HG02623 (cell line): ENCODE results near the gene LDLRAD4.
"Not testable (repeated sequence)": the region's sequence is repeated elsewhere in the genome, so short reads cannot be mapped to it uniquely, and the experiment has no call there.

ENCODE experiments used
- ATAC-seq: cut with Tn5 transposase; IDR thresholded peaks from one replicate; pipeline ENCODE4 v1.9.1; 2021; ENCODE audit warnings: moderate library complexity; ENCODE audit not compliant: unreplicated experiment

The LDLRAD4 gene

DNA sequence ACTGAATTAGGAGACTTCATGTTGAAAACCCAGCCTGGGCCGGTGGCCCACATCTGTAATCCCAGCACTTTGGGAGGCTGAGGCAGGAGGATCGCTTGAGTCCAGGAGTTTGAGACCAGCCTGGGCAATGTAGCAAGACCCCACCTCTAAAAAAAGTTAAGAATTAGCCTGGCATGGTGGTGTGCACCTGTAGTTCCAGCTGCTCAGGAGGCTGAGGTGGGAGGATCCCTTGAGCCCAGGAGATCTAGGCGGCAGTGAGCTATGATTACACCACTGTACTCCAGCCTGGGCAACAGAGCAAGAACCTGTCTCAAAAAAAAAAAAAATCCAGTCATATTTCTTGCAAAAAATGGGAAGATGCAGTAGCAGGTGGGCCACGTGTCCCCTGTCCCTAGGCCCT, 257.8 kb downstream of the LDLRAD4 start:
- not testable (repeated sequence) for ATAC-seq

DNA sequence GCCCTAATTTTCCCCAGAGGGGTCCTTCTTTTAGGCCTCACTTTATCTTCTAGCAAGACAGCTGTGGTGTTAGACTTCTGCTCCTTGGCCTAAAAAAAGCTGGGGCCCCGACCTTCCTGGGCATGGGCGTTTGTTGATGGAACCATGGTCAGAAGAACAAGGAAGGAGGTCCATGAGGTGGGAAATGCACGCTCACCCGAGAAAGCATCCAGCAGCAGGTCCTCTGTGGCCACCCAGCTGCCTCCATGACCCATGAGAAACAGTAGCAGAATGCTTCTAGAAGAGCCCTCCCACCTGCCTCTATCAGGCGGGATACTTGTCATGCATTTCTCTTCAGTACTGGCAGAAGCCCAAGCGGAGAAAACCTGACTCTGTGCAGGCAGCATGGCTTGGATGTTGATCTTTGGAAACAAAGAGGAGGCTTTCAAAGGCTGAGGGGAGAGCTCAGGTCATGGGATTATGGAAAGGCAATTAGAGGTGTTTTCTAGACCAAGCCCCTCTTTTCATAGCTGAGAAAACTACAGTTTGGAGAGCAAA, 258.7 kb downstream of the LDLRAD4 start:
- ATAC-seq, result no peak

DNA sequence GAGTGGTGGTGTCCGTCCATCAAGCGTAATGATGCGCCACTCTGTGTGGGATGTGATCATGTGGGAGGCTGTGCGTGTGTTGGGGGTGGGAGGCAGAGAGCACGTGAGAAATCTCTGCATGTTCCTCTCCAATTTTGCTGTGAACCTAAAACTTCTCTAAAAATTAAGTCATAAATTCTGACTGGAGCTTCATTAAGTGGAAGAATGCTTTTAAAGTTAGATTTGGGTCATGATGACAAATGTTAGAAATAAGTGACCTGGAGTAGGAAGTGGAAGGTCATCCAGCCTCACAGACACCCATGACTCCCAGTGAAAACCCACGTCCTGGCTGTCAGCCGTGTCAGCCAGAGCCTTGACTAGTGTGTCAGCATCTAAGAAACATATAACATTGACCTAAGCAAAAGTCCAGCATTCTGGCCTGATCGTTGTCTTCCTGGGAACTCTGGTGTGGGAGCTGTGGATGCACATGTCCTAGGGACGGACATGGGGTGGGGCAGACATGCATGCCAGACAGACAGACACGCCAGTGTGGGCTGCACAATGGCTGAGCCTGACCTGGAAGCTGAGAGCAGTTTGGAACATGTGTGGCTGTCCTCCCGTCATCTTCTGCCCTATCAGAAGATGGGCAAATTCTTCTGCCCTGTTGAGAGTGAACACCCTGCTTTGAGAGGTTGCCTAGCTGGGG, 262.2 kb downstream of the LDLRAD4 start:
- no peak for ATAC-seq

DNA sequence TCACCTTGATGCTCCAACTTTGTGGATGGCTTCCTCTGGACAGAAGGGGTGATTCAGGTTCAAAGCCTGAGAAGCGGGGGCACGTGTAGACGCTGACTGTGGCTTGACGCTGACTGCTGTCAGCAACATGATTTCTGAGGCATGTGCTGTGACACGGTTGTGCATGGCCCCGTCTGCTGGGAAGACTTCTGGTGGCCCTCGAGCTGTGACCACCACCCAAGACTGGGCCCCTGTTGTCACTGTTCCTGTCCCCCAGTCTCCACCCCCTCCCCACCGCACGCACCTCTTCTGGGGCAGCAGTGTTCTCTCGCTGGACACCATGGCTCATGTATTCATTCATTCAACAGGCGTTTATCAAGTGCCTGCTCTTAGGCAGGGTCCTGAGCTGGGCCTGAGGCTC, 262.8 kb downstream of the LDLRAD4 start:
- no peak for ATAC-seq

DNA sequence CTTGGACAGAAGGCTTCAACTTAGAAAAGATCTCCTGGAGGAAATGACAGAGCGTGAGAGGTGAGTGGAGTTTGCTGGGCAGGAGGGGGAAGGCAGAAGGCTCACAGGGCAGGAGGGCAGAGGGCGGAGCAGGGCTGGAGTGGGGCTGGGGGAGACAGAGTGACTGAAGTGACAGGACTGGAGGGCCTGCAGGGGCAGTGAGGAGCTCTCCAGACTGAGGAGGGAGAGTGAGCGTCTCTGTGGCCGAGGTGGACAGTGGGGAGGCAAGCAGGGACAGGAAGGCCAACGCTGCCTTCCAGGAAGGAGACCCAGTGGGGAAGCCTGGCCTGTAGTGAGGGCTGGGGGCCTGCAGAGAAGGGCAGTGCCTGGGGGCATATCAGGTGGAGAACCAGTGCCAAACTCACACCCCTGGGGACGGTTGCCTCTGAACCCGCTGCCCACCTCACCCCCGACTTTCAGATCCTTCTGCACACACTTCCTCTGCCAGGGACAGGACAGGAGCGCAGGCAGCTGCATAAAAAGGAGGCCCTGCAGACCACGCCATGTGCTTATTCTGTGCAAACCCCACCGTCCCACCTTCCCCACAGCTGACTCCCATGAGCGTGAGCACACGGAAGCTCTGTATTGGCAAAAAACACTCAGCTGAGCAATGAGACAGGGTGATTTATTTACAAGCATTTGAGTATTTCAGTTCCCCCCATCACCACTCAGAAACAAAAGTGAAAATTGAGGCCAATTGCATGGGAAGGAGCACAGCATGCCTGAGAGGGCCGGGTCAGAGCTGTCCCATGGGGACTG, 263.5 kb downstream of the LDLRAD4 start:
- peak; percentile 97 for ATAC-seq

DNA sequence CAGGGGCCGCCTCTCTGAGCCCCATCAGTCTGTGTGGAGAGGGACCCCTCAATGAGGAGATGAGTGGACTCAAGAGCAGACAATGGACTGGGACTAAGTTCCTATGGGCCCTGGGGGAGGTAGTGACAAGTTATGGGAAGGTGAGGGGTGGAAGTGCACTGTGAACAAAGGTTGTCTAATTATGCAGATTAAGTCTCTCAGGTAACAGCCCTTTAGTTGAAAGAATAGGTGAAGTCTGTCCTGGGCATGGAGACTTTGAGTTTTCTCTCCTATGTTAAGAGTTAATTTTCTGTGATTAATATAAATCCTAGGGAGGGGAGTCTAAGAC, 264.0 kb downstream of the LDLRAD4 start:
- ATAC-seq, result no peak

DNA sequence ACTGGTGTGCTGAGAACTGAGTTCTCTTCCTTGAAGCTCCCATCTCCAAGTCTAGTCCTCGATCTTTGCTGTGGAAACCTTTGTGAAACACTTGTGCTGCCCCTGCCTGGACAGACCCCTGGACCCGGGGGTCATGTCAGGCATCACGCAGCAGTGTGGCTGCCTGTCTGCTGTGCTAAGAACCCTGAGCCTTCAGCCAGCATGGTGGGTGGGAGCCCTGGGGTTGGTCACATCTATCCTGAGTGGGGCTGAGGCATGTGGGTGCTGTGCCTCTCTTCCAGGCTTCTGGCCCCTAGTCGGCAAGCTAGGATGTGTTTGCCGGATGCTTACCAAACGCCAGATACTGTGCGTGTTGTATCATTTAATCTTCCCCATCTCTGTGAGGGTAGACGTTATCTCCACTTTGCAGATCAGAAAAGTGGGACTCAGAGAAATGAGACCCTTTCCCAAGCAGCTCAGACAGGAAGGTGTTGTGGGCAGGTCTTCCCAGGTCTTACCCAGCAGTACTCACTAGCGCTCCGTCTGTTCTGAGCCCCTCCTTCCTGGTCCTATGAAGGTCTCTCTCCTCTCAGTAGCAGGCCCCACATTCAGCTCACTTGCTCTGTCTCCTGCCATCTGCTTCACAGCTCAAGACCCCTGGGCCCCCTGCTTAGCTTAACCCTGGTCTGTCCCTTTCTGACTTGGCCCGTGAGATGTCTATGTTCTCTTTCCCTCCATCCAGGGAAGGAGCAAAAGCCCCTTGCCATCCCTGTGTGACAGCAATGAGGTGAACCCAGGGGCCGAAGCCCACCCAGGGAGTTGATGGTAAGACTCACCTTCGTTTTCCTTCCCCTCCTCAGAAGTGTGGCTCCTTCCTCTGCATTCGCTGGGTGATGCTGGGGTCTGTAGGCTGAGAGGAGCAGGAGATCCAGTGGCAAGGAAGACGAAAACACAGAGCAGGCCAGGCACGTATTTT, 265.0 kb downstream of the LDLRAD4 start:
- no peak for ATAC-seq

DNA sequence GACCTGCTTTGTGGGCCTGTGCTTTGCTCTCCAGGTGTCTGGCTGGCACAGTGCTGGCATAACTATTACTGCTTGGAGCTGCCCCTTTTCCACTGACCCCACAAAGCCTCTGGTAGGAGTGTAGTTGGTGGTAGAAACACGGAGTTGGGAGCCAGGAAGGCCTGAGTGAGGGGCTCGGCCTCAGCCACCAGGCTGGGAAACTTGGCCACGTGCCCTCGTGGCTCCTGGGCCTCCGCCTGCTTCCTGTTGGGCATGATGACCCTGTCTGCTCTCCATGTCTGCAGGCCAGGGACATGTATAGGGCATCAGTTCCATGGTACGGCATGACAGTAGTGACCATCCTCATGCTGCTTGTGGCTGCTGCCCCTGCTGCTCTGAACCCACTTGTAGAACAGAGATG, 266.6 kb downstream of the LDLRAD4 start:
- no peak for ATAC-seq

DNA sequence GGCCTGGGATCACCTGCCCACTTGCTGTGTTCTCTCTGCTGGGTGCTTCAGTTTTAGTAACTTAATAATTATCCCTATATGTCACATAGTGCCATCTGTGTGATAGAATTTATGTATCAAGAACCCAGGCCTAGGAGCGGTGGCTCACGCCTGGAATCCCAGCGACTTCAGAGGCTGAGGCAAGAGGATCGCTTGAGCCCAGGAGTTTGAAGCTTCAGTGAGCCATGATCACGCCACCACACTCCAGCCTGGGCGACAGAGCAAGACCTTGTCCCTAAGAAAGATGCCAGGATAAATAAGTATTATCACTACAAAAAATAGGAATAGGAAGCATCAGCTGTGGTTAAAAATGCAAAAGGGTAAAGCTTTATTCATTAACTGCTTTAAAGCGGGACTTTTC, 267.0 kb downstream of the LDLRAD4 start:
- ATAC-seq, result no peak

DNA sequence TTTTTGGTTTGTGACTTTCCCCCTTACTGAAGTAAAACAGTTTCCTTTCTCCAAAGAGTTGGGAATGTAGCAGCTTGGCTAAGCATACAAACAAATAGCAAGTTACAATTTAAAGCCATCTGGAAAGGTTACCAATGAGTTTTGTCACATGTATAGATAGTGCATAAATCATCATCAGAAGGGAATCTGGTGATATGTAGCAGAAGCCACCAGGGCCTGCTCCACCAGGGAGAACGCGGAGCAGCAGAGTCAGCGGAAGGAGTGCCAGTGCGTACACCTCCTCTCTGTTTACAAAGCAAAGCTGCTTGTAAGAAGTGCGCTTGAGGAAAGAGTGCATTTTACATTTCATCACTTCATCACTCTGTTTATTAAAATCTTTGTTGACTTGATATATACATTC, 267.7 kb downstream of the LDLRAD4 start:
- ATAC-seq, result no peak

DNA sequence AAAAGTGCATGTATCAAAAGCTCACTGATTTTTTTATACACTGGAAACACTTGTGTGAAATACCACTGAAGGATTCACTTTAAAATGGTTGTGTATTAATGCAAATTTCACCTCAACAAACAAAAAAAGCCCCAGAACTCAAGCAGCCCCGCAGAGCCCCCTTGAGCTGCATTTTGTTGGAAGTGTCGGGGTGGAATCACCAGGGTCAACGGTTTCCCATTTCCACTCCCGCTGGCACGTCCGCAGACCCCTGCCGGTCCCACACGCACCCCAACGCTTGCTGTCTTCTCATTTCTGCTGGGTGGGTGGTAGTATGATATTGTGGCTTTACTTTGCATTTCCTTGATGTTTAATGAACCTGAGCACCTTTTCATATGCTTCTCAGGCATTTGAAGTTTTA, 268.1 kb downstream of the LDLRAD4 start:
- ATAC-seq, result no peak

DNA sequence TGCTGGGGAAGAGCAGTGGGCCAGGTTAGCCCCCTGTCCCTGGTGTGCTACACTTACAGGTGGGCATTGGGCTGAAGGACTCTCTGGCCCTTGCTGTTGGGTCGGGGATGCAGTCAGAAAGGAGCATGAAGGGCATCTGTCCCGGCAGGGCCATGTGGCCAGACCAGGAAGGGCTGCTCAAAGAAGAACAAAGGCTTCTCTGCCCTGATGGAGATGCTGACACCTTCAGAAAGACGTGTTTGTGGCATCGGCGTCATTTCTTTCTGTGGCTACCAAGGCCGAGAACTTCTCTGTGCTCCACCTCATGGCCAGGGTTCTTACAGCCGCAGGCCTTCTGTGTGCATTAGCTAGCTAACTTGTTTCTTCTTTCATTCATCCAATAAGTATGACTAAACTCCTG, 268.7 kb downstream of the LDLRAD4 start:
- no peak for ATAC-seq

DNA sequence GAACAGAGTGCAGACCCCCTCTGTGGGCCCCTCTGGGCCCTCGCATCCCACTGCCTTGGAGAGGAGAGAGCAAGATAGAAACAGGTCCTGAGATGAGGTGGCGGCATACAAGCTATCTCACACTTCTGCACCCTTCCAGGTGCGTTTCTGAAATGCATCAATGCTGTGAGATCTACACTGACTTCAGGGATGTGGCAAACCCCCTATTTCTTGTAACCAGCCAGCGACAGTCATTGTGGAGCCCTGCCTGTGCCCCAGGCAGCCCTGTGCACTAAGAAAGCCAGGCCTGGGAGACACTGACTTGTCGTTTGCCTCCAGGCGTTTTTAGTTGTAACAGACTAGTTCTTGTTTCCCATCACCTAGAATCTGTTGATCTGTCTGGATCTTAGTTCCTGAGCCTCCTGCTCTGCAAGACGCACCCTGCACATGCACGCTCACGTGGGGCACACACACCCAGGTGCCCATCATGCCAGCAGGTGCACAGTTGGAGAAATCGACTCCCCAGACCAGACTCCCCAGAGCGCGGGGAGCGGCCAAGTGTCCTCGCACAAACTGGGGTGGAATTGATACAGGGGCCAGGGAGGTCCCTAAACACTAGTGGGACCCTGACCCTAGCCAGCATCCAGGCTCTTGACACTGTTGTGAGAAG, 269.8 kb downstream of the LDLRAD4 start:
- ATAC-seq, result no peak

DNA sequence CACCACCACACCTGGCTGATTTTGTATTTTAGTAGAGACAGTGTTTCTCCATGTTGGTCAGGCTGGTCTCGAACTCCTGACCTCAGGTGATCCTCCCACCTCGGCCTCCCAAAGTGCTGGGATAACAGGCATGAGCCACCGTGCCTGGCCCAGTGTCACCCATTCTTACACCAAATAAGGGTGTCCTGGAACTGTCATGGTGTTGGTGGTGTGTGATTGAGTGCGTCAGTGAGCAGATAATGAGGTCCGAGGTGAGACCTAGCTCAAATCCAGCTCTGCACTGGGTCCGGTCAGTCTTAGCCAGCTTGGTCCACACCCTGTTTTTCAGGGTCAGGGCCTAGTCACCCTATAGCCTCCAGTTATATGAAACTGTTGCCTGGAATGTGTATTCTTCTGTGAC, 270.7 kb downstream of the LDLRAD4 start:
- not testable (repeated sequence) for ATAC-seq

DNA sequence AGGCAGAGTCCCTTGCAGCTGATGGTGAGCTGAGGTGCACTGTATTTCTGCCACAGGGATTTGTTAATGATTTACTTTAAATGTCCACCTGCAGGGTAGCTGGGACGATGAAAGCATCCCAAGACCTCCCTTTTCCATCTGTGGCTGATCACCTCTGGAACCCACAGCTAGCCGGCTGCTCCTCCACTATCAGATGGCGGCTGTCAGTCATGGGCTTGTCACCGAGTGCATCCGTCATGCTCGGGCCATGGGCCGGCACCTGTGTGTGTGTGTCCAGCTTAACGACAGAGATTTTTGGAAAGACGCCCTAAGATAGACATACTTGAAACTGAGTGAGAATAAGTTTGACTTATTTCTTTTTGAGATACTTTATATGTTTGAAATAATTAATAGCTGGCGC, 272.6 kb downstream of the LDLRAD4 start:
- ATAC-seq, result no peak

DNA sequence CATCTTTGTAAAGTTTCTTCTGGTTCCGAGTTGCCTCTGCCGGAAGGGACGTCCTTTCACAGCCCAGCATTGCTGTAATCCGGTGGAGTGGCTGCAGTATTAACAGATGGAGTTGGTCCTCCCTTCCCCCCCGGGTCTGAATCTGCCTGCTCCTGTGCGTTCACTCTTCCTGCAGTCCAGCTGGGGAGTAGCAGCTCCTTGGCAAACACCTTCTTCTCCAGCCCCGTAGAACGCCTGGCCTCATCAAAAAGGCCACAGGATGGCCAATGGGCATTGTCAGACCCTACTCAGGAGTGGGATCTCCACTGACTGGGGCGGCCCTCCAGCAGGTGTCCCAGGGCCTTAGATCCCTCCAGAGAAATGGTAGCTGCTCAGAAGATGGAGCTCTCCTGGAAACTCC, 273.8 kb downstream of the LDLRAD4 start:
- no peak for ATAC-seq

DNA sequence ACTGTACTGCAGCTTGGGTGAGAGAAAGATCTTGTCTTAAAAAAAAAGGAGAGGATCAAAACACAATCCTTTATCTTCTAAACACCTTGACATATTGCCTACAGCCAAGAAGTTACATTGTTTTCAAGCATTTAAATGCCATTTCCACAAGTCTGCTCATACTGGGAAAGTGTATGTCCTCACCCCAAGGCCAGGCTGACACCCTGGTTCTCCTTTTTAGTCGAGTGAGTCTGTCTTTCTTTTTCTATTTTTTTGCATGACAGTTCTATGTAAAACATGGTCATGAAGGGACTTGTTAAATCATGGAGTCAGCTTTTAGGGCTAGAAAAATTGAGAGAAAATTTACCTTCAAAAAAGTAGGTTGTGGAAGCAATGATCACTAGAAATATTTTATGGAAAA, 274.5 kb downstream of the LDLRAD4 start:
- ATAC-seq, result no peak

DNA sequence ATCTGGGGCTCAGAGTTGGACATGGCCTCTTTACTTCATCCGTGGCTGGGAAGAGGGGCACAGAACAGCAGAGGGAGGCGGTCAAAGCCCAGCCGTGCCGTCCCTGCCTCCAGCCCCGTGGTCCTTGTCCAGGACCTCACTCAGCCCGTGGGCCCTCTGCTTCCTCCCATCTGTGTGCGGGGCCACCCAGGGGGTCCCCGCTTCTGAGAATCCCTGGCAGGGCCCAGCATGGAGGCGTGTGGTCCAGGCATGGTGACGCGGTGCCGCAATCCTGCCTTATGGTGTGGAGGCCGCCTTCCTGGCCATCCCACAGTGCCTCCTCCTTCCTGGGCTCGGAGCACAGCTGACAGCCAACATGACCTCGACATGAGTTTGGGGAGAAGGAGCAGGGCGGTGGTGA, 275.2 kb downstream of the LDLRAD4 start:
- no peak for ATAC-seq

DNA sequence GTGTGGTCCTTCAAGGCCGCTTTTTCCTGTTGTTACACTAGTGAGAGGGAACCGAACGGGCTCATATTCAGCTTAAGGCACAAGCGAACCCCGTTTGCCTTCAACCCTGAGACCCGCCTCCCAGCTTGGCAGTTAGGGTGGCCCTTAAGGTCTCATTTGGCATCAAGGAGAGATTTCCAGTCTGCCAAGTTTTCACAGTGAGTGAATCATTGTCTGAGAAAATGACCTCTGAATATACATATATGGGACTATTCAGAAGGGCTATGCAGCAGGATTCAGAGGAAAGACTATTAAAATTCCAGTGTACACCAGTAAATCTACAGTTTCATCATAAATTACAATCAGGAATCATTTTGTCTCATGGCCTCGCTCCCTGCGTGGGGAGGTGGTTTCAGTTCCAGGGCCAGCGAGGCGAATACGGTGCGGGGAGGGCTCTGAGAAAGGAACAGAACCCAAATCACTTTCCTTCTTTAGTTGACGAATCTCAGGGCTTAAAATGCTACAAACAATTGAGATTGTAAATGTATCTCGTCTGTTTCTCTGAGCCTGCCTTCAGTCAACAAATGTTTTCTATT, 276.4 kb downstream of the LDLRAD4 start:
- no peak for ATAC-seq

DNA sequence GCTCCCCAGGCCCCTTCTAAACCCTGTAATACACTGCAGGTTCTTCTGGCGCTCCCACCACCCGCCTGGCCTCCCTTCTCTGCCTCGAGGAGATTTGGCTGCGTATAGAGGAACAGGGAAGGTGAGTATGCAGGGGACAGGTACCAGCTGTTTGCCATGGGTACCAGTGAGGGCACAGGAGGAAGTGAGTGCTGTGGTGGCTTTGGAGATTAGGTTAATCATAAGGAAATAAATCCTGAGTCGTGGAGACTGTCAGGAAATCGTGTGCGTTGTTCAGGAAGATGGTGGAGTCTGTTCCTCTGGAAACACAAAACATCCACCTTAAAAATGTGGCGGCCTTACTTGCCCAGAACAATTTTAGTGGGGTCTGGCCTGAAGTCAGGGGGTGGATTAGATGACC, 277.4 kb downstream of the LDLRAD4 start:
- ATAC-seq, result no peak
